ENCODE measurements around the gene MESP2. TPM values are rescaled to one million over a fixed set of nuclear protein-coding genes. Genes with fewer than 3 reads are reported as not detected.

The MESP2 gene
- total and polyA plus RNA-seq, 3 donors from 2014 or later: 1.3 to 2.9 (median 2.2) TPM

GRCh38 chr15:89761929-89762328 lies 14.2 kb upstream of the MESP2 start:
- Histone ChIP-seq H3K27me3 (no peaks in the 10 kb centered on the region), H3K36me3 (ENCODE audit: low read depth, missing control alignments) (no peaks in the 10 kb centered on the region), H3K27ac (no peak overlapping the region), H3K4me1 (no peaks in the 10 kb centered on the region), H3K9me3 (no peaks in the 10 kb centered on the region), H3K4me3 (no peak overlapping the region)
- 83 to 92% methylated on average over 3 to 5 of the region's 5 CpGs for WGBS, 2 donors
- no peak for DNase-seq
- intact Hi-C loops (cut with DNase I; ENCODE audit: low total_unique reads): loop anchor here (10.0 kb wide), 1 partner anchor 113 kb away; no protein-coding TSS in a partner anchor
- TF ChIP-seq, protein P1, sequence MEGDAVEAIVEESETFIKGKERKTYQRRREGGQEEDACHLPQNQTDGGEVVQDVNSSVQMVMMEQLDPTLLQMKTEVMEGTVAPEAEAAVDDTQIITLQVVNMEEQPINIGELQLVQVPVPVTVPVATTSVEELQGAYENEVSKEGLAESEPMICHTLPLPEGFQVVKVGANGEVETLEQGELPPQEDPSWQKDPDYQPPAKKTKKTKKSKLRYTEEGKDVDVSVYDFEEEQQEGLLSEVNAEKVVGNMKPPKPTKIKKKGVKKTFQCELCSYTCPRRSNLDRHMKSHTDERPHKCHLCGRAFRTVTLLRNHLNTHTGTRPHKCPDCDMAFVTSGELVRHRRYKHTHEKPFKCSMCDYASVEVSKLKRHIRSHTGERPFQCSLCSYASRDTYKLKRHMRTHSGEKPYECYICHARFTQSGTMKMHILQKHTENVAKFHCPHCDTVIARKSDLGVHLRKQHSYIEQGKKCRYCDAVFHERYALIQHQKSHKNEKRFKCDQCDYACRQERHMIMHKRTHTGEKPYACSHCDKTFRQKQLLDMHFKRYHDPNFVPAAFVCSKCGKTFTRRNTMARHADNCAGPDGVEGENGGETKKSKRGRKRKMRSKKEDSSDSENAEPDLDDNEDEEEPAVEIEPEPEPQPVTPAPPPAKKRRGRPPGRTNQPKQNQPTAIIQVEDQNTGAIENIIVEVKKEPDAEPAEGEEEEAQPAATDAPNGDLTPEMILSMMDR (IDR thresholded peaks at IDR 0.05): no peak
- no peak for TF ChIP-seq POLR2A (IDR thresholded peaks at IDR 0.05)

DNA sequence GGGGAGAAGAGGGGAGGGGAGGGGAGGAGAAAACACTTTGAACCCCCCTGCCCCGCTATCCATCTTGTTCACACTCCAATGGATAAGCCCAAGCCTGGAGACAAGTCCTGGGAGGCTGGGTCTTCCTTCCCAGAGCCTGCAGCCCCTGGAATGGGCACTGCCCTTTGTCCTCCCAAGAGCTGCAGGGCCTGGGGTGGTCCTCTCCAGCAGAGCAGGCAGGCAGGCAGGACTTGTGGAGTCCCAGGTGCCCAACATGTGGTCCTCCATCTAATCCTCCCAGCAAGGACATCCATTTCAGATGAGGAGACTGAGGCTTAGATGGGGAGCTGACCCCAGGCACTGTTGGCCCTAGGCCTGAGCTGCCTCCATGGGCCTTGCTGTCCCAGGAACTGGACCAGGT lies 10.4 kb upstream of the MESP2 start:
- intact Hi-C loops (cut with DNase I; ENCODE audit: low total_unique reads): loop anchor here (10.0 kb wide), 1 partner anchor 109 kb away; no protein-coding TSS in a partner anchor
- no peaks in the 10 kb centered on the region for H3K9me3 ChIP-seq
- TF ChIP-seq POLR2A (IDR thresholded peaks at IDR 0.05): no peak
- TF ChIP-seq, protein P1 (IDR thresholded peaks at IDR 0.05): no peak
- no peak overlapping the region for H3K27ac ChIP-seq
- WGBS, 2 donors: 0 to 67% methylated on average over 1 of the region's 1 CpG
- H3K4me1 ChIP-seq: no peaks in the 10 kb centered on the region
- DNase-seq: no peak
- H3K27me3 ChIP-seq: no peaks in the 10 kb centered on the region
- H3K36me3 ChIP-seq (ENCODE audit: low read depth, missing control alignments): no peaks in the 10 kb centered on the region
- no peak overlapping the region for H3K4me3 ChIP-seq

GRCh38 chr15:89766357-89767311 lies 9.5 kb upstream of the MESP2 start:
- H3K4me1 ChIP-seq: no peaks in the 10 kb centered on the region
- TF ChIP-seq, protein P1 (IDR thresholded peaks at IDR 0.05): no peak
- no peak for TF ChIP-seq POLR2A (IDR thresholded peaks at IDR 0.05)
- H3K4me3 ChIP-seq: no peak overlapping the region
- no peaks in the 10 kb centered on the region for H3K27me3 ChIP-seq
- no peaks in the 10 kb centered on the region for H3K9me3 ChIP-seq
- WGBS, 2 donors: 84 to 89% methylated on average over 6 to 16 of the region's 16 CpGs
- DNase-seq: no peak
- H3K36me3 ChIP-seq (ENCODE audit: low read depth, missing control alignments): no peaks in the 10 kb centered on the region
- no peak overlapping the region for H3K27ac ChIP-seq
- intact Hi-C loops (cut with DNase I; ENCODE audit: low total_unique reads): loop anchor here (10.0 kb wide), 1 partner anchor 108 kb away; no protein-coding TSS in a partner anchor

DNA sequence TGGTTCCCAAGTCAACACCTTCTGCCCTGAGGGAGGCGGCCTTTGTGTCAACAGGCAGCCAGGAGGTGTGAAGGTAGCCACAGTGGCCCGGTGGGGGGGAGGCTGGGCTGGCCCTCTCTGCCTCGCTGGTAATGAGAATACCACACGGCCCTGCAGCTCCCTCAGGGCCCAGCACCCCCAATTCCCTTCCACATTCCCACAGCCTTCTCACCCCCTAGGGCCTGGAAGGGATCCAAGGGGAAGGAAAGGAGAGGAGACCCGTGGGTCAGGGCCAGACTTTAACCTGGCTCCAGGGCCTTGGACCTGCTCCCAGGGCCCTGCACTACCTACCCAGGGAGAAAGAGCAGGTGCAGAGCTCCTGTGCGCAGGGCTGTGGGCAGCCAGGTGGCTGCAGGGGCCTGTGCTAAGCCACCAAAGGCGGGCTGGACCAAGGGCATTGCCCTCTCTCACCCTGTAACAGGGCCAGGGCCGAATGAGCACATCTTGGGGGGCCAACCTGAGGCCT lies 8.7 kb upstream of the MESP2 start:
- no peaks in the 10 kb centered on the region for H3K4me1 ChIP-seq
- H3K27ac ChIP-seq: no peak overlapping the region
- no peak overlapping the region for H3K4me3 ChIP-seq
- H3K36me3 ChIP-seq (ENCODE audit: low read depth, missing control alignments): no peaks in the 10 kb centered on the region
- H3K27me3 ChIP-seq: no peaks in the 10 kb centered on the region
- WGBS, 2 donors: 79 to 82% methylated on average over 5 to 8 of the region's 8 CpGs
- H3K9me3 ChIP-seq: no peaks in the 10 kb centered on the region
- no peak for DNase-seq
- TF ChIP-seq, protein P1 (IDR thresholded peaks at IDR 0.05): no peak
- no peak for TF ChIP-seq POLR2A (IDR thresholded peaks at IDR 0.05)
- intact Hi-C loops (cut with DNase I; ENCODE audit: low total_unique reads): loop anchor here (10.0 kb wide), 1 partner anchor 107 kb away; no protein-coding TSS in a partner anchor
